GM12892 (cell line): ENCODE data around the gene PPFIA1.
"Not testable (repeated sequence)": the region's sequence is repeated elsewhere in the genome, so short reads cannot be mapped to it uniquely, and the experiment has no call there.

ENCODE experiments used
- DNase-seq: peaks from one replicate; pipeline ENCODE4 v3.0.0; 2011; ENCODE audit not compliant: insufficient read length
- FAIRE-seq: peaks from 2 replicates; lab custom pipeline; 2011; peaks lifted over from hg19 to GRCh38; lab: Jason Lieb, UNC
- POLR2A ChIP-seq: IDR thresholded peaks from 2 replicates; pipeline ENCODE4 v1.6.1; 2011; ENCODE audit warnings: low read depth, low read length, control low read depth
- POLR2AphosphoS5 ChIP-seq: IDR thresholded peaks from 2 replicates; pipeline ENCODE4 v1.6.1; 2011; ENCODE audit warnings: low read depth, low read length, control low read depth
- TAF1 ChIP-seq: IDR thresholded peaks from 2 replicates; pipeline ENCODE4 v1.6.1; 2011; ENCODE audit warnings: low read depth, mild to moderate bottlenecking, control low read depth, low read length, borderline replicate concordance

PPFIA1 gene

DNA sequence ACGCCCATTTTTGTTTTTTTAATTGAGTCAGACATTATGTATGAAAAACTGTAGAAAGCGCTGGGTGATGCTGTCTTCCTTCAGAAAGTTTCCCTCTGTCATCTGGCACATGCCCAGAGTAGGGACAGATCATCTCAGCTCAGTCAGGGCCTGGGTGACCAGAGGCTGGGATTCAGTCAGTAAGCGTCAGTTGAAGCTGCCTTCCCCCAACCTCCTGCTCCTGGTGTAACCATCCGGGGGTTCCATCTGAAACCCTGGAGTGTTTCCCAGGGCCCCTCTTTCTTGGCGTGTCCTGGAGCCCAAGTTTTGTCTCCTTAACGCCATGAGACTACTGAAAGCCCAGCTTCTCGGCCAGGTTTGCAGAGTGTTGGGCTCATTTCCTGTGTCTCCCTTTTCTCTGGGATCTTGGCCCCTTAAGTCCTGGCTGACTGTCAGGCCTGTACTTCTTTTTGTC lies 10.7 kb downstream of the PPFIA1 start:
- DNase-seq = no peak
- TF ChIP-seq TAF1 (no peak), POLR2AphosphoS5 (no peak), POLR2A (no peak)
- no peak for FAIRE-seq

DNA sequence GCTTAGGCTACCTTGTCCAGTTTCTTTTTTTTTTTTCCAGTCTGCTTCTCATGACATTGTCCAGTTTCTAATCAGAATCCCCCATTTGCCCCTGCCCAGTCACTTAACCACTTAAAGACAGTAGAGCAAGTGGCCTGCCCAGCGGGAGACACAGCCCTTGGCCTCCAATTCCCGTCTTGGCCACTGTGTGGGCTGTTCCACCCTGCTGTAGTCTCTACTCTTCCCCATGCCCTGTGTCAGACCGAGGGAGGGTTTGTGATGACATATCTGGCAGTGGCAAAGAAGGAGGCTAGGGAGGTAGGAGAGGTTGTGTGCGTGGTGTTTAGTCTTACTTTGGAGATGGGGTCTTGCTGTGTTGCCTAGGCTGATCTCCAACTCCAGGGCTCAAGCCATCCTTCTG lies 11.5 kb downstream of the PPFIA1 start:
- TF ChIP-seq POLR2A (no peak), TAF1 (no peak), POLR2AphosphoS5 (no peak)
- no peak for FAIRE-seq
- no peak for DNase-seq

DNA sequence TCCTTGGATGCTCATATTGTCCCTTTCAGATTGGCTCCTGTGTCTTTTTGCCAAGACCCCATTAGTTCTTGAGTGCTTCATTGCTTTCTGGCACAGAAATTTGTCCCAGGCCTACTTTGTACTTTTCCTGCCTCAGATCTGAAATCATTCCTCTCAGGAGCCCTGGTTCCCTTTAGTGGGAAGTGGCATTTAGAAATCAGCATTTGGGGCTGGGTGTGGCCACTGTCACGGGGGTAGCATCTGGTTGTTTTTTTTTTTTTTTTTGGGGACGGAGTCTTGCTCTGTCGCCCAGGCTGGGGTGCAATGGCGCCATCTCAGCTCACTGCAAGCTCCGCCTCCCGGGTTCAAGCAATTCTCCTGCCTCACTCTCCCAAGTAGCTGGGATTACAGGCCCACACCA lies 18.2 kb downstream of the PPFIA1 start:
- TF ChIP-seq TAF1 (no peak), POLR2AphosphoS5 (no peak), POLR2A (no peak)
- no peak for DNase-seq
- no peak for FAIRE-seq

DNA sequence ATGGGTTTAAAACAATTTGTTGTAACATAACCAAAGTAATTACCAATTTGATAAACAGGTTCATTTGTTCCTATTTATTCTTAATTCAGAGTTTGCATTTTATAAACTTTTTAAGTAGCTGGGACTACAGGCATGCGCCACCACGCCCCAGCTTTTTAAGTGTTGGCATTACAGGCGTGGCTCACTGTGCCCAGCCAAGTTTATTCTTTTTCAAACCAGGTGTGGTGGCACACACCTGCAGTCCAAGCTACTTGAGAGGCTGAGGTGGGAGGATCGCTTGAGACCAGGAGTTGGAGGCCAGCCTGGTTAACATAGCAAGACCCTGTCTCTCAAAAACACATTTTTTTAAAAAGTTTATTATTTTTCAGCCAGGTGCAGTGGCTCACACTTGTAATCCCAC lies 19.1 kb downstream of the PPFIA1 start:
- FAIRE-seq (no peak), DNase-seq (no peak)
- no peak for TF ChIP-seq TAF1
- no peak for TF ChIP-seq POLR2A
- no peak for TF ChIP-seq POLR2AphosphoS5

DNA sequence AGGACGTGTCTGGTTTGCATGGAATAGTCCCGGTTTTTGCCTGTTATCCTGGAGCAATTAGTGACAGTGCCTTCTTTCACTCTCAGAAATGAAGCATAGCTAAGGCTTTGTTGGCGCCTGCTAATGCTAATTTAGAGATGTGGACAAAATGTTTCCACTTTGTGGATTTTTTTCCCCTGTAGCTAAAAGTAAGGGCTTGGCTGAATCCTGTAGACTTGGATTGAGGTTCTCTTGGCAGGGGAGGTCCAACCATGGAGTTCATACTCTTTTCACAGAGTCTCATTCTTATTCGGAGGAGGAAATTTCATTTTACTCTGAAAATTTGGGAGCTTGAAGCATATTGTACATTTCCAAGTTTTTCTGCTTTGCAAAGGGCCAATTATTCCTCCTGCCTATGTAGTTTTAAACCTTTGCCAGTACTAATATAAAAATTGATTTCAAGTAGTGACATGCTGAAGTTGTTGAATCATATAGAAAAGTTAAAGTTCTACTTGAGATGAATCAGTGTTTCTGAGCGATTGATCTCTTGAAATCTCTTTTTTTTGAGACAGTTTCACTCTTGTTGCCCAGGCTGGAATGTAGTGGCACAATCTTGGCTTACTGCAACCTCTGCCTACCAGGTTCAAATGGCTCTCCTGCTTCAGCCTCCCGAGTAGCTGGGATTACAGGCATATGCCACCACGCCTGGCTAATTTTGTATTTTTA lies 20.0 kb downstream of the PPFIA1 start:
- TF ChIP-seq POLR2AphosphoS5 = no peak
- TF ChIP-seq POLR2A = no peak
- TF ChIP-seq TAF1 = no peak
- no peak for FAIRE-seq
- no peak for DNase-seq

DNA sequence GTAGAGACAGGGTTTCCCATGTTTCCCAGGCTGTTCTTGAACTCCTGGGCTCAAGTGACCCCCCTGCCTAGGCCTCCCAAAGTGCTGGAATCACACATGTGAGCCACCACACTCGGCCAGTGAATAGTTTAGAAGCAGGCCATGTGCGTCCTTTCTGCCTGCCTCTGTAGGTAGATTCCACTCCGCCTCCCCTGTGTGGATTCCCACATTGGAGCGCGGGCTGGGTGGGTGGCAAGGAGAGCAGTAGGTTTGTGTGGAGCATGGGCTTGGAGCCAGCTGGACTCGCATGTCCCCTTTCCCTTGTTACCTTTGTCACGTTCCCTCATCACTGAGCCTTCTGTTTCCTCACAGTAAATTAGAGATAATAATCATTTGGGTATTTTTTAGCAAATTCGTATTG lies 21.7 kb downstream of the PPFIA1 start:
- no peak for TF ChIP-seq POLR2AphosphoS5
- no peak for TF ChIP-seq POLR2A
- TF ChIP-seq TAF1 = no peak
- DNase-seq (no peak), FAIRE-seq (no peak)

DNA sequence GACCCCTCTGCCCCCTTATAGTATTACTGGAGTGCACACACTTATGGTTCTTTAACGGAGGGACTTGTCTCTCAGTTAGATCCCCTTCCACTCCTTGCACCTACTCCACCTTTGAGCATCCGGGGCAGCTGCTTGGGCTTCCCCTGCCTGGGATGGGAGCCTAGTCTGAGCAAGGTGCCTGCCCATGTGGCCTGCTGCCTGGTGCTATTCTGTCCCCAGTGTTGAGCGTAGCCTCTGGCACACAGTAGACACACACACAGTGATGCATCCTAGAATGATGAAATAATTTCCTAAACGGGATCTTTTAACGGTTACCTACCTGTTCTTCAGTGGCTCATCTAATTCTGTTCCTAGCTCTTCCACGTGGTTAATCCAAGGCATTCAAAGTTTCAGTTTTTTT lies 22.4 kb downstream of the PPFIA1 start:
- TF ChIP-seq POLR2AphosphoS5 (no peak), POLR2A (no peak), TAF1 (no peak)
- FAIRE-seq (no peak), DNase-seq (no peak)

DNA sequence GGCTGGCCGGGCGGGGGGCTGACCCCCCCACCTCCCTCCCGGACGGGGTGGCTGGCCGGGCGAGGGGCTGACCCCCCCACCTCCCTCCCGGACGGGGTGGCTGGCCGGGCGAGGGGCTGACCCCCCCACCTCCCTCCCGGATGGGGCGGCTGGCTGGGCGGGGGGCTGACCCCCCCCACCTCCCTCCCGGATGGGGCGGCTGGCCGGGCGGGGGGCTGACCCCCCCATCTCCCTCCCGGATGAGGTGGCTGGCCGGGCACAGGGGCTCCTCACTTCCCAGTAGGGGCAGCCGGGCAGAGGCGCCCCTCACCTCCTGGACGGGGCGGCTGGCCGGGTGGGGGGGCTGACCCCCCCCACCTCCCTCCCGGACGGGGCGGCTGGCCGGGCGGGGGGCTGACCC lies 24.7 kb downstream of the PPFIA1 start:
- DNase-seq, FAIRE-seq: not testable (repeated sequence)

DNA sequence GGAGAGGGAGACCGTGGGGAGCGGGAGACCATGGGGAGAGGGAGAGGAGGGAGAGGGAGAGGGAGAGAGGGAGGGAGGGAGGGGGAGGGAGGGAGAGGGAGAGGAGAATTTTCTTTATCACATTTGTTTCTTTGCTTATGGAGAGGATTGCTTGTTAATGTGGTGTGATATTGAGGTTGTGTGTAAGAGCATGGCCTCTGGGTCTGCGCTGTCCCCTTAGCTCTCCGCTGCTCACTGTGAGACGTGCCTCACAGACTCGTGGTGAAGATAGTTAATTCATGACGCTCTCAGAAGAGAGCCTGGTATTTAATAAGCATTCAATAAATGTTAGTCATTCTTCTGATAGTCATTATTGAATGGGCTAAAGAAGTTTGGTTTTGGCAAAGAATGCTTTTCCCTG lies 26.2 kb downstream of the PPFIA1 start:
- DNase-seq (no peak), FAIRE-seq (no peak)
- TF ChIP-seq POLR2AphosphoS5 = no peak
- TF ChIP-seq POLR2A = no peak
- TF ChIP-seq TAF1 = no peak

DNA sequence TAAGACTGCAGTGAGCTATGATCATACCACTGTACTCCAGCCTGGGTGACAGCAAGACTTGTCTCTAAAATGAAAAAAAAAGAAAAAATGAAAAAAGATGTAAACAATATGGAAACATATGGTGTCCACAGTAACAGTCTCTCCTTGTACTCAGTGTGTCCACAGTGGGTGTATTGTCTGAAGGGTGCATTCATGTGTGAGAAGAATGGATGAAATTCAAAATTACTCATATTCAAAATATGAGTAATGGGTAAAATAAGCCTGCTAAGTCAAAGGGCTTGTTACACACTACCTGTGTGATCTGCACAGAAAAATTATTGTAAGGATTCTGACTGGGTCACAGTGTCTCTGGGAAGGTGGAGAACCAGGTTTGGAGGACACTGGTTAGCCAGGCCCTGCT lies 26.9 kb downstream of the PPFIA1 start:
- DNase-seq (no peak), FAIRE-seq (no peak)
- TF ChIP-seq POLR2AphosphoS5 (no peak), POLR2A (no peak), TAF1 (no peak)

DNA sequence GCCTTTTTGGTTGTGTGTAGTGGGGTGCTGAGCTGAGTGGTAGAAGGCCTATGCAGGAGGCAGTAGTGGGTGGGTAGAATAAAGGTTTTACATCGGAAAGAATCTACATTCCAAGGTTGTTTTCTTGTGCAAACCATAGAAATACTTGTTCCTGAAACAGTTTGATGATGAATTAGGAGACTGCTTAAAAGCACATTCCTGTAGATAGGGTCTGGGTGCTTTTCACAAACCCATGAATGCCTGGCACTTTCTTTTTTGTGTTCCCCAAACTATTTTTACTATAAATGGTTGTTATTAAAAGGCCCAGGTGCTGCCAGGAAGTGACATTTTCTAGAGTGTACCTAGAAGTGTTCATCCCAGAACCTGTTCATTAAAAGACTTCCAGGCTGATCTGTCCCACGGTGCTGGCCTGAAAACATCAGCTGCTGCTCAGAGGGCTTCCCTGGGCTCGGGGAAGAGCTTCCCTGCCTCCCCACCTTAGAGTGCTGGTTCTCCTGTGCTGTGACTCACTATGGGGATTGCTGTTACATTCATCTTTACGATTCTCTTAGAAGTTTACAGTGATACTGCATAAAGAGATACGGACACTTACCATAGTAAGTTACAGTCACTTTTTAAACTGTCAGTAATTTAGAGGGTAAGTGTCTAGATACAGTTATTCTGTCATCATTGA lies 27.9 kb downstream of the PPFIA1 start:
- DNase-seq = no peak
- peak; percentile 24 for FAIRE-seq
- TF ChIP-seq POLR2AphosphoS5 = no peak
- no peak for TF ChIP-seq TAF1
- no peak for TF ChIP-seq POLR2A

DNA sequence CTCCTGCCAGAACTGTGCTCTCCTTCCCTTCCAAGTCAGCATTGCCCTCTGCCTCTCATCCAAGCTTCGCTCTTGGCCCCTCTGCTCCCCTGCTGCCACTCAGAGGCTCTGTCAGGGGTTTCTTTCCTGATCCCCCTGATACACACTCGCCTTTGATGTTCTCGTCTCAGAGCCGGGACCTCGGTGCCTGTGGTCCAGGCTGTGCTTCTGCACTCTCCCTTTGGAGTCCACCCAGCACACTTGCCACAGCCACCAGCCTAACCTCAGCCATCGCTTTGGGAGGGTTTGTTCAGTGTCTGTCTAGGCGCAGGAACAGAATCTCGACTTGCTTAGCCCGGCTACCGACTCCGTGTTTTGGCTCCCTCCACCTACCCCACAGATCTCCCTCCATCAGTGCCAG lies 29.1 kb downstream of the PPFIA1 start:
- FAIRE-seq (no peak), DNase-seq (no peak)
- no peak for TF ChIP-seq POLR2AphosphoS5
- no peak for TF ChIP-seq POLR2A
- TF ChIP-seq TAF1 = no peak

DNA sequence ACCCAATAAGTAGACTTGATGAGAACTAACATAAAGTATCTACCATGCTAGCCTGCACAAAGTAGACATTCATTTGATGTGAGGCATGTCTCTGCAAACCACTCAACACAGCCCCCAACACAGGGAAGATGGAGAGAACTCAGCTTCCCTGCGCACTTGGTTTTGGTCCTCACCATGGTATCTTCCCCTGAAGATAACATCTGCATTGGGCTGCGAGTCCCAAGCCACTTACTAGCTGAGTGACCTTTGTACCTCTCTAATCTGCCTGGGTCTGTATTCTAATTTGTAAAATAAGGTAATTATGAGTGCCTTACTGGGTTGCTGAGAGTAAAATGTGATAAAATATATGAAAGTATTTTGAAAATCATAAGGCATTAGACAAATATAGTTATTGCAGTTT lies 30.7 kb downstream of the PPFIA1 start:
- FAIRE-seq = no peak
- DNase-seq = no peak

More for the DNA sequence above, 30.7 kb downstream of the PPFIA1 start:
- TF ChIP-seq POLR2AphosphoS5 (no peak), POLR2A (no peak), TAF1 (no peak)
